Activated naive CD4-positive, alpha-beta T cell (primary cell): ENCODE data around the gene TMEM164.

Source experiments
- DNase-seq, 4 experiments: peaks; one replicate each; lab custom pipeline; 2025; lab: John Stamatoyannopoulos, UW

Gene TMEM164

GRCh38 chrX:110210417-110211139 is 207.7 kb downstream of the TMEM164 start:
- DNase-seq = no peak

DNA sequence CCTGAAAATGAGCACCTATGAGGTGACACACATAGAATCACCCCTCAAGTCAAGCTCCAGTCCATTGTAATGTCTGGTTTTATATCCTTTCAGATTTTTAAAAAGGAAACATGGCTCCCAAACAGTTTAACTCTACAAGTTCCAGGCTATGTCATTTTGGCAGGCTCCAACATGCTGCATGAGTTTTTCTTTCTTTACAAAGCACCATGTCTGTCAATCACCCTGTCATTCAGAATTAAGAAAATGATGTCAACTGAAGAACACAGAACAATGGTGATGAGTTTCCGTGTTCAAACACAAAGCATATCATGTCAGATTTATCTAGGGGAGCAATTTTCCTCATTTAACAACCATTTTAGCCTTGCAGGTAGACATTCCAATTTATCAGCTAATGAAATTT is 208.4 kb downstream of the TMEM164 start:
- DNase-seq = no peak

DNA sequence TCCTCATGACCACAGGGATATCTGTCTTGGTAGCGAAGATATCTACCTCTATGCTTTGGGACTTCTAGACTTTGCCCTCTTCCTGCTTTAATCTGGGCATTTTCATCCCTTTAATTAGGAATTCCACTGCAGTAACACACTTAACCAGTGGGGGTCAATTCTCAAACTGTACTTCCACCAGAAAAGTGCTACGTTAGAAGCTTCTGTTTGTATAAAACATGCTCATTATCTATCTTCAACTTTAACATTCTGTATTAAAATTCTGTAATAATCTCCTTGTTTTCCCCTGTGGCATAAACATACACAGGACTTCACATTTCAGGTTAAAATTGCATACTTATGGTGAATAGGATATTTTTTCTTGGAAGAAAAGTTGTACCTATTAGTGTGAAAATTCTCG is 209.4 kb downstream of the TMEM164 start:
- DNase-seq = no peak

DNA sequence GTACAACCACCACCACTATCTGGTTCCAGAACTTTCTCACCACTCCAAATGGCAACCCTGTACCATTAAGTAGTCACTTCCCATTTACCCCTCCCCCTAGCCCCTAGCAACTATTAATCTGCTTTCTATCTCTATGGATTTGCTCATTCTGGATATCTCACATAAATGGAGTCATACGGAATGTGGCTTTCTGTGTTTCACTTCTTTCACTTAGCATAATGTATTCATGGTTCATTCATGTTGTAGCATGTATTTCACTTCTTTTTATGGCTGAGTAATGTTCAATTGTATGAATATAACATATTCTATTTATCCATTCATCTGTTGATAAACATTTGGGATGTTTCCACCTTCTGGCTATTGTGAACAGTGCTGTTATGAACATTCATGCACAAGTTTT is 210.3 kb downstream of the TMEM164 start:
- DNase-seq = no peak

DNA sequence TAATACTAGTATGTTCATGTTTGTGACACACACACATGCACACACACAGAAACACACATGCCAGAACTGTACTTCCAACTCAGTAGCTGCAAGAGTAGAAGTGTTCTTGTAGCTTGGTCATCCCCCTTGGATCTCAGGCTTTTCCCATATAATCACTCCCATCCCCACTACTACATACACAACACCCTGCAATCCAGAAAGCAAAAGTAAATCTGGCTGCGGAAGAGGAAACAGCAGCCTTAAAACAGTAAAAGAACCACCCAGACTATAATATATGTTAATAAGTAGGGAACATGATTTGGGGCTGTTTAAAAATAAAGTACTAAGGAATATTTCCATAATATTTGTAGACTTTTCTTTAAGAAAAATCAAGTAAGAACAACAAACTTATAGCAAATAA is 211.8 kb downstream of the TMEM164 start:
- no peak for DNase-seq

DNA sequence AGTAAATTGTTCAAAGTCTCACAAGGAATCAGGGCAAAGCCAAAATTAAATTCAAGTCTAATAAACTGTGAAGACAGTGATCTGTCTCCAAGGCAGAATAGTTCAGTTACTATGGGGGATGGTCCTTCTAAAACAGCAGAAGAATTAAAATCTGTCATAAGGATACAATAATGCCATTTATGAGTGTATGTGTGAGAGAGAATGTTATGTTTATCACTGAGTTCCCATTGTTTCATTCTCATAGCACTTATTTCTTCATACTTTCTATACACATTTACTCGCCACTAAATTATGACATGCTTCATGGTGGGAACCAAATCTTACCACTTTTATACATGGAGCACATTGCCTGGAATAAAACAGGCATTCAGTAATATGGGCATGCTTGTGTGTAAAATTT is 212.5 kb downstream of the TMEM164 start:
- no peak for DNase-seq

GRCh38 chrX:110216027-110216426 is 213.1 kb downstream of the TMEM164 start:
- no peak for DNase-seq

GRCh38 chrX:110218591-110218990 is 215.7 kb downstream of the TMEM164 start:
- DNase-seq = no peak

GRCh38 chrX:110219920-110220319 is 217.0 kb downstream of the TMEM164 start:
- DNase-seq = no peak

GRCh38 chrX:110222497-110223257 is 219.8 kb downstream of the TMEM164 start:
- no peak for DNase-seq

GRCh38 chrX:110224926-110225617 is 222.2 kb downstream of the TMEM164 start:
- DNase-seq = no peak

DNA sequence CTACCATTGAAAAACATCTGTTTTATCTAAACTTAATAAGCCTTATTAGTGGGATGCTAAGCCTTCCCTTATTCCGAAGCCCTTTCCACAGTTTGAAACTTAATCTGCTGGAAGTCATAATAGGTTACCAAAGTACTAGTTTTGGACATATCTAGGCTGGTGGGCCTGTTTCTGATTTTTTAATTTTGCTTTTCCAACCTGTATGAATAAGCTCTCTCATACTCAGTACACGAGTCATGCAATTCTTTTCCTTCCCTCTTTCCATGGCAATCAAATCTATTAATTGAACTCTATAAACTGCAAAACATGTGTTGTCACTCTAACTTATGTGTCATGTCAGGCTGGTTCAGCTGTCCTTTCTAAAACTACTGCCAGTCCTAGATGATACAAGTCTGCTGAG is 224.0 kb downstream of the TMEM164 start:
- no peak for DNase-seq
